ENCODE measurements around the gene COX5A. TPM values are rescaled to one million over a fixed set of nuclear protein-coding genes. Genes with fewer than 3 reads are reported as not detected.

The COX5A gene
- total and polyA plus RNA-seq, 3 donors from 2014 or later: 77.4 to 426 (median 107) TPM

DNA sequence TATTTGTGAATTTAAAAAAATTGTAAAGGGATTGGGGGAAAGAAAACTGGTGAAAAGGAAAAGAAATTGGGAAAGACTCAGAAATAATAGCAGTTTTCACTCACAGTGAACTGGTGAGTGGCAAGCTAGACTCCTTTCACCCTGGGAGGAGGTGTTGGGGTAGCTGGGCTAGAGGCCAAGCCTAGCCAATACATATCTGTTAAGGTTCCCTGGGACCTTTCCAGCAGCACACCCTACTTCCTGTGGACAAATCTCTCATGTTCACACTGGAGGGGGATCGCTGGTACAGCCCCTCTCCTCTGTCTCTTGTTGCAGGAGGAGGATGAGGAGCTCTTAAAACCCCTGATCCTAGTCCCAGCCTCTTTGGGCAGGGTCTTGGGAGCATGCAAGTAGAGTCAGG lies 22.4 kb upstream of the COX5A start:
- 67 to 82% methylated on average over 1 of the region's 1 CpG for WGBS, 2 donors
- Histone ChIP-seq H3K36me3 (ENCODE audit: low read depth, missing control alignments) (no peaks in the 10 kb centered on the region), H3K4me3 (no peak overlapping the region), H3K27me3 (no peaks in the 10 kb centered on the region), H3K27ac (no peak overlapping the region), H3K4me1 (peaks cover 21% of the 10 kb centered on the region), H3K9me3 (no peaks in the 10 kb centered on the region)
- intact Hi-C loops (cut with DNase I; ENCODE audit: low total_unique reads): no loop called here
- TF ChIP-seq, protein P1, sequence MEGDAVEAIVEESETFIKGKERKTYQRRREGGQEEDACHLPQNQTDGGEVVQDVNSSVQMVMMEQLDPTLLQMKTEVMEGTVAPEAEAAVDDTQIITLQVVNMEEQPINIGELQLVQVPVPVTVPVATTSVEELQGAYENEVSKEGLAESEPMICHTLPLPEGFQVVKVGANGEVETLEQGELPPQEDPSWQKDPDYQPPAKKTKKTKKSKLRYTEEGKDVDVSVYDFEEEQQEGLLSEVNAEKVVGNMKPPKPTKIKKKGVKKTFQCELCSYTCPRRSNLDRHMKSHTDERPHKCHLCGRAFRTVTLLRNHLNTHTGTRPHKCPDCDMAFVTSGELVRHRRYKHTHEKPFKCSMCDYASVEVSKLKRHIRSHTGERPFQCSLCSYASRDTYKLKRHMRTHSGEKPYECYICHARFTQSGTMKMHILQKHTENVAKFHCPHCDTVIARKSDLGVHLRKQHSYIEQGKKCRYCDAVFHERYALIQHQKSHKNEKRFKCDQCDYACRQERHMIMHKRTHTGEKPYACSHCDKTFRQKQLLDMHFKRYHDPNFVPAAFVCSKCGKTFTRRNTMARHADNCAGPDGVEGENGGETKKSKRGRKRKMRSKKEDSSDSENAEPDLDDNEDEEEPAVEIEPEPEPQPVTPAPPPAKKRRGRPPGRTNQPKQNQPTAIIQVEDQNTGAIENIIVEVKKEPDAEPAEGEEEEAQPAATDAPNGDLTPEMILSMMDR (IDR thresholded peaks at IDR 0.05): no peak
- TF ChIP-seq POLR2A (IDR thresholded peaks at IDR 0.05): no peak
- DNase-seq: no peak

DNA sequence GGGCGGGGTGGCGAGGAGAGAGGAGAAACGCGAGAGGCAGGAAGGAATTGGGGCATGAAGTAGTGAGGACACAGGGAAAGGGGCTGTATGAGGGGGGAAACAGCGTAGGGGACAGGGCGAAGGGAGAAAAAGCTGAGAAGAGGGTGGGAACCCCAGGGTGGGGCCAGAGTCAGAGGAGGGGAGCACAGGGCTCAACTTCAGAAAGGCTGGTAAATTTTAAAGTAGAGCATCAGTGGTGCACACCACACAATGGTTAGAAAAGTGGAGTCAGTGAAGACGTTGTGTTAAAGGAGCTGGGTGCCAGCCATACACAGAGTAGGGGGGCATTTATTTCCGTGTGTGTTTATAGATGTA lies 21.7 kb upstream of the COX5A start:
- Histone ChIP-seq H3K36me3 (ENCODE audit: low read depth, missing control alignments) (no peaks in the 10 kb centered on the region), H3K27me3 (no peaks in the 10 kb centered on the region), H3K4me1 (peaks cover 27% of the 10 kb centered on the region), H3K4me3 (peak overlapping the region in 1 of 2 donors; percentile 68), H3K27ac (no peak overlapping the region), H3K9me3 (no peaks in the 10 kb centered on the region)
- intact Hi-C loops (cut with DNase I; ENCODE audit: low total_unique reads): loop anchor here (10.0 kb wide), 1 partner anchor 325 kb away; no protein-coding TSS in a partner anchor
- DNase-seq: no peak
- TF ChIP-seq, protein P1 (IDR thresholded peaks at IDR 0.05): no peak
- TF ChIP-seq POLR2A (IDR thresholded peaks at IDR 0.05): no peak
- WGBS, 2 donors: 16% methylated on average over 8 of the region's 8 CpGs

DNA sequence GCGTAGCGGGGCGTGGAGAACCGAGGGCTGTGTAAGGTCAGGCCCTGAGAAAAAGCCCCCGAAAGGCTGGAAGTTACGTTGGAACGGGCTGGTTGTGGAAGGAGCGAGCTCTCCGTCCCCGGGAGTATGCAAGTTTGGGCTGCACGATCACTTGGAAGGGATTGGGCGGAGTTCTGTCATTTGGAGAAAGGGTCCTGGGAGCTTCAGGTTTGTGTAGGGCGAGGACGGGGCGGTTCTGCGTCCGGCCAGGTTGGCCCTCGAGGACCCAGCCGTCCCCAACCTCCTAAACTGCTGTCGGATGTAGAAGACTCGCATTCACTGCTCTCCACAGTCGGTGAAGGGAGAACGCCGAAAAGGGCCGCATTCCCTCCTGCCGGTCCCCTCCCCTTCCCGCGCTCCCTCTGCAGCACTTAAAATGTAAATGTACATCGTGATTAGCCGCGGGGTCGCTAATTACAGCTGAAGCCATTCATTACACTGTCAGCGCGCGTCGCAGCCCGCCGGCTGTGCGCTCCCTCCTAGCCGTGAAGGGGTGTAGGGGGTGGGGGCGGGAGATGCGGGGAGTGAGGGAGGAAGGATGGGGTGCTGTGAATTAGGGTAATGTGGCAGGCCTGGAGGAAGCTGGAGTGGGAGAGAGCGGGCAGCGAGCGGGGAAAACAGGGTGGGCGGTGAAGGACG lies 21.2 kb upstream of the COX5A start:
- peak; percentile 19 for DNase-seq
- peaks cover 31% of the 10 kb centered on the region for H3K4me1 ChIP-seq
- no peaks in the 10 kb centered on the region for H3K27me3 ChIP-seq
- H3K9me3 ChIP-seq: no peaks in the 10 kb centered on the region
- H3K27ac ChIP-seq: no peak overlapping the region
- no peaks in the 10 kb centered on the region for H3K36me3 ChIP-seq (ENCODE audit: low read depth, missing control alignments)
- no peak for TF ChIP-seq POLR2A (IDR thresholded peaks at IDR 0.05)
- TF ChIP-seq, protein P1 (IDR thresholded peaks at IDR 0.05): no peak
- peak overlapping the region; percentile 62 to 68 for H3K4me3 ChIP-seq
- 3 to 11% methylated on average over 35 to 47 of the region's 47 CpGs for WGBS, 2 donors
- intact Hi-C loops (cut with DNase I; ENCODE audit: low total_unique reads): loop anchor here (10.0 kb wide), 1 partner anchor 324 kb away; no protein-coding TSS in a partner anchor

DNA sequence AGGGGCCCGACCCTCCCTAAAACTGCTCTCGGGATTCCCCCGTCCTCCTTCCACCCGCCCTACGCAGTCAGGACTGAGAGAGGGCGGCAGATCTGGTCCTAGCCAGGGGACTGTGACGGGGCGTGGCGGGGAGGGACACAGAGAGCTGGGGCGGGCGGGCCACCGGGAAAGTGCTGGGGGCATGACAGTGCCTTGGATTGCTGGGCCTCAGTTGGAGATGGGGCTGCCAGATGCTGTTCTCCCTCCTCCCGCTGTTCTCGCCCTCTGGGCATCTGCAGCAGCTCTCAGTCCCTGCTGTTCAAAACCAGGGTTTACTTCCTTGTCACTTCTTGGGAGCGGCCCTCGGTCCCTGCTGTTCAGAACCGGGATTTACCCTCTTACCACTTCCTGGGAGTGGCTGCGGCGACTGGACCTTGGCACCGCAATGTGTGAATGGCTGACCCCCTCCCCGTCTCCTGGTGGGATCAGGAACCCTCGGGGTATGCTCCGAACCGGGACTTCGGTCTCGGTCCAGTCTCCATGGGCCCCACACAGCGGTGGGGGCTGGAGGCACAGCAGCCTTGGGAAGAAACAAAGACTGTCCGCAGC lies 20.5 kb upstream of the COX5A start:
- no peak for TF ChIP-seq POLR2A (IDR thresholded peaks at IDR 0.05)
- TF ChIP-seq, protein P1 (IDR thresholded peaks at IDR 0.05): no peak
- no peaks in the 10 kb centered on the region for H3K36me3 ChIP-seq (ENCODE audit: low read depth, missing control alignments)
- no peaks in the 10 kb centered on the region for H3K27me3 ChIP-seq
- peak overlapping the region; percentile 62 to 68 for H3K4me3 ChIP-seq
- H3K27ac ChIP-seq: no peak overlapping the region
- no peaks in the 10 kb centered on the region for H3K9me3 ChIP-seq
- WGBS, 2 donors: 2 to 4% methylated on average over 19 to 27 of the region's 28 CpGs
- DNase-seq: peak; percentile 54
- H3K4me1 ChIP-seq: peaks cover 34% of the 10 kb centered on the region
- intact Hi-C loops (cut with DNase I; ENCODE audit: low total_unique reads): loop anchor here (10.0 kb wide), 1 partner anchor 324 kb away; no protein-coding TSS in a partner anchor

Measured in testis (tissue), 3 donors.